ENCODE results near the gene LAMP2. TPM values are rescaled to one million over a fixed set of nuclear protein-coding genes. Genes with fewer than 3 reads are reported as not detected.

Gene LAMP2
- total RNA-seq, 4 donors from 2014 or later = 44.4 to 155 (median 81.8) TPM

DNA sequence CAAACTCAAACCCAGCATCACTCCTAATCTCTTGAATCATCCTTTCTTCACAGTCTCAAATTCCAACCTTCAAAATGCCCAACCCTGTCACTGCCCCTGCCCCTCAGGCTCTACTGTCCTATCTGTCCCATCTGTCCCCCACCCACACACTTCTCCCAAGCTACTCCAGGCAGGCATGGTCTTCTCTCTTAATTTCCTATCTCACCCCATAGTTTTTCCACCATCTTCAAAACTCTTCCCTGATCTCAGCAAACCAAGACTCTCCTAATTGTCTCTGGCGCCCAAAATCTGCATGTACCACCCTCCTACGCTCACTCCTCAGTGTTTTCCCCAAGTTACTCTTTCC lies 644 bp downstream of the LAMP2 start:
- intact Hi-C loops (cut with DNase I; ENCODE audit: low total_unique reads) = no loop called here
- Histone ChIP-seq H3K27ac (peak overlapping the region; percentile 88 to 92), H3K36me3 (no peaks in the 10 kb centered on the region), H3K4me3 (peak overlapping the region; percentile 56 to 57), H3K9me3 (no peaks in the 10 kb centered on the region), H3K4me1 (no peaks in the 10 kb centered on the region), H3K27me3 (no peaks in the 10 kb centered on the region)
- no peak for DNase-seq
- TF ChIP-seq POLR2A (IDR thresholded peaks at IDR 0.05) = no peak

DNA sequence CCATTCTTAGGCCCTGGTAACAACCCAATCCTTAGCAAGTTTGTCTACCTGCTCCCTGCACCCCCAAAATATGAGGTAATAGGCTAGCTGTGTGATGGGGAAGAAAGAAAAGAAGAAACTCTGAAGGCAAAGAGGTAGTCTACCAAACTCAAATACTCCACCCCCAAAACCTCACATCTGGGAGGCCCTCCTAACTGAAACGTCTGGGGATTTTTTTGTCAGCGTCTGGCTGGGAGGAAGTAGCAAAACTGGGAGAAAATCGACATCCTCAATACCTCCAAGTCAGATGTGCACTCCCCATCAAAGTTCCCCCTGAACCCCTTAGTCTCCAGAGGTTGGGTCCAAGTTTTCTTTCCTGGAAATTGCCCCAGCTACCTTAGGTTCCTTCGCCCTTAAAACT lies 1.0 kb downstream of the LAMP2 start:
- Histone ChIP-seq H3K27me3 (no peaks in the 10 kb centered on the region), H3K27ac (peak overlapping the region; percentile 88 to 92), H3K9me3 (no peaks in the 10 kb centered on the region), H3K36me3 (no peaks in the 10 kb centered on the region), H3K4me3 (peak overlapping the region; percentile 56 to 57), H3K4me1 (no peaks in the 10 kb centered on the region)
- TF ChIP-seq, protein P1, sequence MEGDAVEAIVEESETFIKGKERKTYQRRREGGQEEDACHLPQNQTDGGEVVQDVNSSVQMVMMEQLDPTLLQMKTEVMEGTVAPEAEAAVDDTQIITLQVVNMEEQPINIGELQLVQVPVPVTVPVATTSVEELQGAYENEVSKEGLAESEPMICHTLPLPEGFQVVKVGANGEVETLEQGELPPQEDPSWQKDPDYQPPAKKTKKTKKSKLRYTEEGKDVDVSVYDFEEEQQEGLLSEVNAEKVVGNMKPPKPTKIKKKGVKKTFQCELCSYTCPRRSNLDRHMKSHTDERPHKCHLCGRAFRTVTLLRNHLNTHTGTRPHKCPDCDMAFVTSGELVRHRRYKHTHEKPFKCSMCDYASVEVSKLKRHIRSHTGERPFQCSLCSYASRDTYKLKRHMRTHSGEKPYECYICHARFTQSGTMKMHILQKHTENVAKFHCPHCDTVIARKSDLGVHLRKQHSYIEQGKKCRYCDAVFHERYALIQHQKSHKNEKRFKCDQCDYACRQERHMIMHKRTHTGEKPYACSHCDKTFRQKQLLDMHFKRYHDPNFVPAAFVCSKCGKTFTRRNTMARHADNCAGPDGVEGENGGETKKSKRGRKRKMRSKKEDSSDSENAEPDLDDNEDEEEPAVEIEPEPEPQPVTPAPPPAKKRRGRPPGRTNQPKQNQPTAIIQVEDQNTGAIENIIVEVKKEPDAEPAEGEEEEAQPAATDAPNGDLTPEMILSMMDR (IDR thresholded peaks at IDR 0.05) = no peak
- no peak for TF ChIP-seq POLR2A (IDR thresholded peaks at IDR 0.05)
- DNase-seq = no peak
- intact Hi-C loops (cut with DNase I; ENCODE audit: low total_unique reads) = no loop called here

DNA sequence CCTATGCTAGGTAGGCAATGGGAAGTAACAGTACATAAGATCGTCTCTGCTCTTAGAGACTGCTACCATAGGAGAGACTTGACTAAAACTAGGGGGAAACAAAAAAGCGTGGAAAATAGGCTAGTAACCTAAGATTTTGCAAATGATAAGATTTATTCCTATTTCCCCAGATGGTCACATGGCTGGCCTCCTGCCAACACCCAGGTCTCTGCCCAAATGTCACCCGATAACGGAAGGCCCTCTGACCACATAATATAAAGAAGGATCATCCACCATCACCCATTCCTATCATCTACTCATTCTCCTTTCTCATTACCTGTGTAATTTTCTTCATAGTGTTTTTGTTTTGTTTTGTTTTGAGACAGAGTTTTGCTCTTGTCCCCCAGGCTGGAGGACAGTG lies 4.7 kb downstream of the LAMP2 start:
- H3K27ac ChIP-seq = no peak overlapping the region
- no peak for DNase-seq
- no peaks in the 10 kb centered on the region for H3K36me3 ChIP-seq
- no peaks in the 10 kb centered on the region for H3K27me3 ChIP-seq
- H3K4me3 ChIP-seq = no peak overlapping the region
- intact Hi-C loops (cut with DNase I; ENCODE audit: low total_unique reads) = no loop called here
- H3K4me1 ChIP-seq = no peaks in the 10 kb centered on the region
- TF ChIP-seq, protein P1 (IDR thresholded peaks at IDR 0.05) = no peak
- TF ChIP-seq POLR2A (IDR thresholded peaks at IDR 0.05) = no peak
- H3K9me3 ChIP-seq = no peaks in the 10 kb centered on the region

DNA sequence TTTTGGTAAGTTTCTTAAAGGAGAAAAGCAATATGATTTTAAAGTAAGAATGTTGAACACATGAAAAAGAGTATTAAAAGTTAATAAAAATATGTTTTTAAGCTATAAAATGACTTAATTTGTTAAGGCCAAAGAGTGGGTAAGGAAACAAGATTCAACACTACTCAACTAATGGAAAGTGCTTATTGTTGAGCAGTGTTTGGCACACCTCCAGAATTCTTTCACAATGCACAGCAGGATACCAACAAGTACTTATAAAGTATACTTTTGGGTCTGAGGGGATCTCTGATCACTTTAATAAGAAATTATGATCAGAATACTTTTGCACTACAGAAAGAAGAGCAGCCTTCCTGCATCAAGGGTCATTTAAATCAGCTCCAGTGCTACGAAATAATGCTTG lies 5.9 kb downstream of the LAMP2 start:
- H3K36me3 ChIP-seq = no peaks in the 10 kb centered on the region
- H3K27me3 ChIP-seq = no peaks in the 10 kb centered on the region
- no peak overlapping the region for H3K27ac ChIP-seq
- intact Hi-C loops (cut with DNase I; ENCODE audit: low total_unique reads) = no loop called here
- H3K9me3 ChIP-seq = no peaks in the 10 kb centered on the region
- TF ChIP-seq POLR2A (IDR thresholded peaks at IDR 0.05) = no peak
- TF ChIP-seq, protein P1 (IDR thresholded peaks at IDR 0.05) = no peak
- no peaks in the 10 kb centered on the region for H3K4me1 ChIP-seq
- DNase-seq = peak in 1 of 2 donors; percentile 30
- no peak overlapping the region for H3K4me3 ChIP-seq

DNA sequence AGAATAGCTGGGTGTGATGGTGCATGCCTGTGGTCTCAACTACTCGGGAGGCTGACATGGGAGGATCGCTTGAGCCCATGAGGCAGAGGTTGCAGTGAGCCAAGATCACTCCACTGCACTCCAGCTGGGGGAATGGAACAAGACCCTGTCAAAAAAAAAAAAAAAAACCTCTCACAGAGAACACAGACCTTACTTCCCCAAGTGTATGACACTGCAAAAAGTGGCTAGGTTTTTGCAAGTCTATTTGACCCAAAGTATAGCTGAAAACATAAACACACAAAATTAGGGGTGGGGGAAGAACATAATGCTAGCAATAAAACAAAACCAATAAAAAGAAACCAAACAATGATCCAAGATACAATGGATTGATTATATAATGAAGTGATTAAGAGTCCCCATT lies 6.7 kb downstream of the LAMP2 start:
- H3K27me3 ChIP-seq = no peaks in the 10 kb centered on the region
- DNase-seq = no peak
- H3K36me3 ChIP-seq = no peaks in the 10 kb centered on the region
- H3K4me1 ChIP-seq = no peaks in the 10 kb centered on the region
- intact Hi-C loops (cut with DNase I; ENCODE audit: low total_unique reads) = no loop called here
- no peak overlapping the region for H3K27ac ChIP-seq
- no peaks in the 10 kb centered on the region for H3K9me3 ChIP-seq
- H3K4me3 ChIP-seq = no peak overlapping the region
- TF ChIP-seq, protein P1 (IDR thresholded peaks at IDR 0.05) = no peak
- TF ChIP-seq POLR2A (IDR thresholded peaks at IDR 0.05) = no peak

DNA sequence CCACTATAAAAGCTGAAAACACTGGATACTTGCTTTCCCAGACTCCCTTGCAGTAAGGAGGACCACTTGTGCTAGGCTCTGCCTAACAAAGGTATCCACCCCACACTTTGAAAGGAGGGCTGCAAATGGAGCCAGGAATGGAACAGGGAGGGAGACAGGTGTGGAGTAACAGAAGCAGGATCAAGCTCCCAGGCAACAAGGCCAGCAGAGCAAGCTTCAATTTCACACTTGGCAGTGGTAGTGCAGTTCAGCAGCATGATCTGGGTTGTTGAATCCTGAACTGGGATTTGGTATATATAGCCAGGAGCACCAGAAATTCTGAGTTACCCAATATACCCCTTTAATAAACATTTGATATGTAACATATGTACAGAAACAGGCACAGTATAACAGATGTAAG lies 9.8 kb downstream of the LAMP2 start:
- no peak for DNase-seq
- no peaks in the 10 kb centered on the region for H3K27me3 ChIP-seq
- H3K4me1 ChIP-seq = no peaks in the 10 kb centered on the region
- intact Hi-C loops (cut with DNase I; ENCODE audit: low total_unique reads) = no loop called here
- no peak overlapping the region for H3K27ac ChIP-seq
- no peaks in the 10 kb centered on the region for H3K9me3 ChIP-seq
- TF ChIP-seq POLR2A (IDR thresholded peaks at IDR 0.05) = no peak
- TF ChIP-seq, protein P1 (IDR thresholded peaks at IDR 0.05) = no peak
- H3K36me3 ChIP-seq = no peaks in the 10 kb centered on the region
- H3K4me3 ChIP-seq = no peak overlapping the region

Data from uterus (tissue), 4 donors.